SJSA1 (cell line): Measurements from ENCODE around the gene BACH2. TPM values are rescaled to one million over a fixed set of nuclear protein-coding genes. Genes with fewer than 3 reads are reported as not detected.

Experiments
- DNase-seq, 2 experiments: peaks; one replicate each; pipeline ENCODE4 v3.0.0-alpha.2; 2015 to 2020; ENCODE audit warnings: low spot score in 2 of 2, low read depth in 1 of 2
- H3K27ac ChIP-seq: fragments of 250-450 bp; sonication (Bioruptor Pico); 2 replicates; pipeline ENCODE4 v1.5.1; 2020; ENCODE audit warnings: mild to moderate bottlenecking, moderate library complexity
- H3K27me3 ChIP-seq: fragments of 250-450 bp; sonication (Bioruptor Pico); replicated peaks from 2 replicates; pipeline ENCODE4 v1.5.1; 2020; ENCODE audit warnings: mild to moderate bottlenecking, moderate library complexity
- H3K36me3 ChIP-seq: fragments of 250-450 bp; sonication (Bioruptor Pico); 2 replicates; pipeline ENCODE4 v1.5.1; 2020; ENCODE audit warnings: mild to moderate bottlenecking
- H3K4me1 ChIP-seq: fragments of 250-450 bp; sonication (Bioruptor Pico); replicated peaks from 2 replicates; pipeline ENCODE4 v1.6.1; 2021; ENCODE audit warnings: mild to moderate bottlenecking
- H3K4me3 ChIP-seq: fragments of 250-450 bp; sonication (Bioruptor Pico); 2 replicates; pipeline ENCODE4 v1.5.1; 2020; ENCODE audit warnings: mild to moderate bottlenecking
- H3K9me3 ChIP-seq: fragments of 250-450 bp; sonication (Bioruptor Pico); replicated peaks from 2 replicates; pipeline ENCODE4 v1.5.1; 2020; ENCODE audit warnings: mild to moderate bottlenecking
- total RNA-seq: library from RNA; depleted of rRNA; stranded (reverse); fragments of >200 nt; shearing (Covaris generic); gene quantifications from 2 replicates; pipeline ENCODE4 v1.2.3, GENCODE V29; 2014

BACH2 gene
- total RNA-seq, 1 experiment from 2014 or later: 1.3 TPM

DNA sequence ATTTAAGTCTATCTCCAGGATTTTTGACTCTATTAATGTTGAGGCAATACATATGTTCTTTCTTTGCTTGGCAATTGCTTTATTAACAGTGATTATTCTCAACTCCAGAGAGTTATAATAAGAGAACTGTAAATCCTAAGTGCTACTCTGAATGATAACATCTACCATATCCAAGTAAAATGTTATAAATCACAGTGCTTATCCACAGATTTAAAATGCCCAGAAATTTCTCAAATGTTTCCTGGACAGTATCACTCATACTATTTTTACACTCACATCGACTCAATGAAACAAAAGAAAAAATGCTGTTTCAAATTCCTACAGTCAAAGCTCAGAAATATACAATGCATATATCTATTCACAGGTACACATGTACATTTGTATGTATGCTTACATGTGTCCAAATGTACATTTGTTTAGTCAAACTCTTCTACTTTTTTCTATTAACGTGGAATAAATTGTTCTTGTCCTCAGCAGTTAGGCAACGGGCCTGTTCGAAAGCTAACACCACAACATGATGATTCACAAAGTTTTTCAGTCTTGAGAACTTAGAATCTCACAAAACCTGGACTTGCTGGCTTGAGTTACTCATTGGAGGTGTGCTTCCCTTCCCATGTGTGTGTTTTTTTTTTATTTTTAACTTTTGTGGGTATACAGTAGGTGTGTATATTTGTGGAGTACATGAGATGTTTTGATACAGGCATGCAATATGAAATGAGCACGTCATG lies 209.4 kb downstream of the BACH2 start:
- Histone ChIP-seq H3K9me3 (no peaks in the 10 kb centered on the region), H3K4me3 (no peak overlapping the region), H3K27ac (no peak overlapping the region), H3K27me3 (no peaks in the 10 kb centered on the region), H3K4me1 (peaks cover 24% of the 10 kb centered on the region), H3K36me3 (no peaks in the 10 kb centered on the region)
- no peak for DNase-seq

DNA sequence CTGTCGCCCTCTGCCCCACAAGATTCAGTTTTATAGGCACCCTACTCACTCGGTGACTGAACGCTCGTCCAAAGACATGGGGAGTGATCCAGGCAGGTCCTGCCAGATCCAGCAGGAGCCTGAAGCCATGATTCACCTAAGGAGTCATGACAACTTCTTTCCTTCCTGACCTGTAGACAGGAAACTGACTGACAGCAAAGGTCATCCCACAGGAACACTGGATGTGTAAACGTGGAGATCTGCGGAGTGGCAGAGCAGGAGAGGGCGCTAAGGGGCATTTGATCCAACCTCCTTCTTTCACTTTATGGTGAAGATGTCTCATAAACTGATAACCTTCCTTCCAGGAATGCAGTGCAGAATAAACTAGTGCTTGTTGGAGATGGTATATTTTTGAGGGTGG lies 210.1 kb downstream of the BACH2 start:
- no peaks in the 10 kb centered on the region for H3K9me3 ChIP-seq
- no peaks in the 10 kb centered on the region for H3K36me3 ChIP-seq
- no peak overlapping the region for H3K27ac ChIP-seq
- no peak overlapping the region for H3K4me3 ChIP-seq
- peaks cover 25% of the 10 kb centered on the region for H3K4me1 ChIP-seq
- no peak for DNase-seq
- no peaks in the 10 kb centered on the region for H3K27me3 ChIP-seq

DNA sequence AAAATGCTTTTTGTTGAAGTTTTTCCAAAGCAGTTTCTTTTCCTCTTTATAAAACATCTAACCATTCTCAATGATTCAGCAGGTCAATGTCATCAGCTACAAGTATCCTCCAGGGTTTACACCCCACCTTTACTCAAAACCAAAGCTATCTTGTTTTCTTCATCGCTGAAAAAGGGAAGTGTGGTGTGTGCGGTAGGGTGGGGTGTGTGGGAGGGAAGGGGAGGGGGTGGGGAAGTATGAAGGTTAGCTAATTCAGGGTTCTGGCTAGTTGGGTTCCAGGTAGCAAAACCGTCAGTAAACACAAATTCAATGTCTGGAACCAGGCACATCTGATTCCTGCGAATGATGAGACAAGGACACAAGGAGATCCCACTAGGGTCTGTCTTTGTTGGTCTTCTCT lies 212.8 kb downstream of the BACH2 start:
- H3K4me3 ChIP-seq: no peak overlapping the region
- peaks cover 50% of the 10 kb centered on the region for H3K4me1 ChIP-seq
- no peak for DNase-seq
- H3K27ac ChIP-seq: no peak overlapping the region
- H3K36me3 ChIP-seq: no peaks in the 10 kb centered on the region
- H3K9me3 ChIP-seq: no peaks in the 10 kb centered on the region
- no peaks in the 10 kb centered on the region for H3K27me3 ChIP-seq

DNA sequence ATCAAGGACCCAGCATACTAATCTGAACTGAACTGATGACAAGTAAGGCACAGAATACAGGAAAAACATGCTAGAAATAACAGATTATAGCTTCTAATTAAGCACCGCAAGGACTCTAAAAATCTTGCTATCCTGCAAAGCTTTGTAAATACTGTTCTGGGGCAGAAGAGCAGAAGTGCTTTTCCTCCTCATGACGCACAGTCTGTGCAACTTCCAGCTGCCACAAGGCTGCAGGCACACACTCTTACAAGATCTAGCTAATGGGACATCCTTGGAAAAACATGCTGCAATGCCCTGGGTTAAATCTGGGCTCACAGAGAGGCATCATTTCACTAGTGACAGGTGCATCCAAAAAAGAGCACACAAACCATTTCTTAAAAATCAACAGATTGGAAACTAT lies 213.8 kb downstream of the BACH2 start:
- H3K4me3 ChIP-seq: no peak overlapping the region
- H3K27ac ChIP-seq: no peak overlapping the region
- H3K9me3 ChIP-seq: no peaks in the 10 kb centered on the region
- H3K27me3 ChIP-seq: no peaks in the 10 kb centered on the region
- no peaks in the 10 kb centered on the region for H3K36me3 ChIP-seq
- peaks cover 52% of the 10 kb centered on the region for H3K4me1 ChIP-seq
- no peak for DNase-seq

DNA sequence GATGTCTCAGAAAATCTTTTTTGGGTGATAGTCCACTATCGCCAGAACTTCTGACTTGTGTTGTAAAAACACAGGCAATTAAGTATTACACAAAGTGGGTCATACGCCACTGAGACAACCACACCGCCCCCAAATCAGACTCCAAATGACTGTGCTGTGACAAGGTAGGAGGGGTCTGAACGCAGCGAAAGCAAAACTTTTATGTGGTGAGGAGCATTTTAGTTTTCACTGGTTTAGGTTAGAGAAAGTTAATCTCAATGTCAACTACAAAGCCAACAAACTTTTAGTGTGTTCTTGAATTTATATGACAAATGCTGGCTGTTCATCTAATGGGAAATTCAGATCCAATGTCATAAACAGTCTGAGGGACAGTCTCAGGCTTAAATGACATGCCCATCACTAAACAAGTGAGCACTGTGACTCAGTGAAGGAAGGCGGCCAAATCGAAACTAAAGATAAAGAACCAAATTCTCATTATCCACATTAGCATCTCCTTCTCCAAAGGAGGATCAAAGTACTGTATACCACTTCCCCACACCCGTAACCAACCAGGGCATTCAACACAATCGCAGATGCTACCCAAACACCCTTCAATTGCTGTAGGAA lies 215.7 kb downstream of the BACH2 start:
- Histone ChIP-seq H3K27me3 (no peaks in the 10 kb centered on the region), H3K9me3 (no peaks in the 10 kb centered on the region), H3K36me3 (no peaks in the 10 kb centered on the region), H3K27ac (no peak overlapping the region), H3K4me1 (peaks cover 36% of the 10 kb centered on the region), H3K4me3 (no peak overlapping the region)
- no peak for DNase-seq

DNA sequence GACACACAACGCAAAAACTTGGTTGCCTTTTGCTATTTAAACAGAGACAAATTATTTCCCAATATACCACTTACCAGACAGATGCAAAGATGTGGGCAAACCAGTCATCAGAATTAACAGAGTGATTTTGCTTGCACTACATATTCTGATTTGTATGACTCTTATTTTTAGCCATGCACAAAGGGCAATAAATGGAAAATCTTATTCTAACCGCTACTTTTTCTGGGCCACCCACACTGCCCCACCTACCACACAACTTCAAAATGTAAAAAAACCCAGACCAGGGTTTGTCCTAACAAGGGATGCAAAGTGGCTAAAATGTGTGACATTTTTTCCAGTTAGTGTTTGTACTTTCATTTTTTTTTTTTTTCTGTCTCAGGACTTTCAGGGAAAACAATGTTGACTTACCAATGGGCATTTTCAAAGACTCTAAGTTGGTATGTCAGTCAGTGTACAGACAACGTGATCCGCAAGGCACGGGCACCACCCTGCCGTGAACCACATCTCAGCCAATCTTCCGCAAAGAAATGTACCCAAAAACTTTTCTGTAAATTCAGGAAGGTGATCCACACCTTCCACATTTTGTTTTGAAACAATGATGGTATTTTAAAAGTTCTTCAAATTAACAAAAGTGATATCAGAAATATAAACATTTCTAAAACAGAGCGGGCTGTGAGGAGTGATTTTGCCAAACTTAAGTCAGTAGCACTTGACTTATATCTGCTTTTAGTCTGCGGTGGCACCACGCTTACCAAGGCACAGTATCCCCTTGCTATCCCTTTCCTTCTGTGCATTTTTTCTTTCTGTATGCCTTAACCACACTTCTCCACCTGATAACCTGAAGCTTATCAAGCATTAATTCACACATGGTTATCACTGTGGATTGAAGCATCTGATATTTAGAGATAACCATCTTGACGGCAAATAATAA lies 216.8 kb downstream of the BACH2 start:
- peak overlapping the region; percentile 3; the same call in 1 of the 2 replicates for H3K4me3 ChIP-seq
- DNase-seq: peak; percentile 64 to 90
- peaks cover 39% of the 10 kb centered on the region for H3K4me1 ChIP-seq
- H3K27me3 ChIP-seq: no peaks in the 10 kb centered on the region
- no peaks in the 10 kb centered on the region for H3K9me3 ChIP-seq
- H3K27ac ChIP-seq: peak overlapping the region; percentile 79
- H3K36me3 ChIP-seq: no peaks in the 10 kb centered on the region

DNA sequence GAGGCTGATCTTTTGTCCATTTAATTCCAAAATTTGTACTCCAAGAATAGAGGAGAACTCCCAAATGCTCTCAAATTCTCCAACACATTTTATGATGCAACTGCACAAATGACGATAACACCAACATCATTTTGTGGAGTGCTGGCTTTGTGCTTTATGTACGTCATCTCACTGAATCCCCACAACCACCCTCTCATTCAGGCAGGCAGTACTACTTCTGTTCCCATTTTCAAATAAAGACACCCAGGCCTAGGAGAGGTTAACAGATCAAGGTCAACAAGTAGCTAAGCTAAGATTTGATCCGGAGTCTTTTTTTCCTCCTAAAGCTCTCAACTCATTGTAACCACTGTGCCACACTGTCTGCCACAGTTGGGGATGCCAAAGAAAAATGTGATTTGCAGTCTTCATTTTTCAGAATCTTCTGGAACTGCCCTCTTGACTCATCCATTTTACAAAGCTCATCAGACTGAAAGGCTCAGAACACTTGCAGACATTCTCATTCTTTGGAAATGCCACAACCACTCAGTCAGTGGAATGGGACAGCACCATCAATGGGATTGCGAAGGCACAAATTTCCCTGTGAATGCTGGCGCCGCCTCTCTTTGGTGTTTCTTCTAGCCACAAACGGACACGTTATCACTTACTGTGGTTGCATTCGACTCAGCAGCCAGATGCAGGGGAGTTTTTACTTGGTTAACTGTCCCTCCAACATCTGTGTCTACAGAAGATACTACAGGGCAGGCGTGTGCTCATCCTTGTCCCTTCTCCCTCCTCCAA lies 217.9 kb downstream of the BACH2 start:
- no peaks in the 10 kb centered on the region for H3K36me3 ChIP-seq
- H3K4me3 ChIP-seq: peak overlapping the region; percentile 3; the same call in 1 of the 2 replicates
- no peaks in the 10 kb centered on the region for H3K27me3 ChIP-seq
- peak overlapping the region; percentile 79 for H3K27ac ChIP-seq
- DNase-seq: peak; percentile 80 to 81
- no peaks in the 10 kb centered on the region for H3K9me3 ChIP-seq
- H3K4me1 ChIP-seq: peaks cover 50% of the 10 kb centered on the region

DNA sequence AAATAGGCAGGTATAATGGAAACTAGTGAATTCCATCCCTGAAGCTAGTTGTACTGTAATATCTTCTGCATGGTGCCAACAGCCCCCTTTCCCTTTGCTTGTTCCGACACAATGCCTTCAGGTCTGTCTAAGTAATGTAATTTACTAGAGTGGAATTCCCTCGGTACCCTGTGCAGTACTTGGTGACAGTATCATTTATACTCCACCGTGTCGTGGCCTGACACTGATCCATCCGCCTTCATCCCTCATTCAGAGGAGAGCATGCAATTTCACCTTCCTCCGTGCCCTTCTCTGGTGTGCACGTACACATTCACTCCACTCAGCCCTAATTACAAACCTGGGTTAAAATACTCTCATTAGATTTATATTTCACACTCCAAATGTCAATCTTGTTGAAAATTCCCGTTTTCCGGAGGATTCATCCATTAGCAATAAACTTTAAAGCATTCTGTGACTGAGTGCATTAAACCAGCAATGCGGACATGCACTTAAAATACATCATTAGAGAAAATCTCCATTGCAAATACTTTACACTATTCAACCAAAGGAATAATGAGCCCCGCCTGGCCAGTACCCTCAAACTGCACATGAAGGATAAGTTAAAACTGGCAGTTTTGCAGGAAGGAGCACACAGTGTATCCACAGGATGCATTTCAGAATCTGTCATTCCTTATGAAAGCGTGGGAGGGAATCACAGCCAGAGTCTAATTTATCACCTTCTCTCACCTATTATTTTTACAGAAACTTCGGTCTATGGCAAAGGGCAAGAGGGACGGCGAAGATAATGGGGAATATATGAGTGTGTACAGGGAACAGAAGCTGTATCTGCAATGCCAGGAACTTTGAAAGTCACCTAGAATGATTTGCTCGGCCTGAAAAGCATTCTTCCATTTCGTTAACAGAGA lies 219.9 kb downstream of the BACH2 start:
- no peak overlapping the region for H3K27ac ChIP-seq
- no peak overlapping the region for H3K4me3 ChIP-seq
- H3K9me3 ChIP-seq: no peaks in the 10 kb centered on the region
- H3K27me3 ChIP-seq: no peaks in the 10 kb centered on the region
- no peaks in the 10 kb centered on the region for H3K36me3 ChIP-seq
- peaks cover 60% of the 10 kb centered on the region for H3K4me1 ChIP-seq
- DNase-seq: no peak

DNA sequence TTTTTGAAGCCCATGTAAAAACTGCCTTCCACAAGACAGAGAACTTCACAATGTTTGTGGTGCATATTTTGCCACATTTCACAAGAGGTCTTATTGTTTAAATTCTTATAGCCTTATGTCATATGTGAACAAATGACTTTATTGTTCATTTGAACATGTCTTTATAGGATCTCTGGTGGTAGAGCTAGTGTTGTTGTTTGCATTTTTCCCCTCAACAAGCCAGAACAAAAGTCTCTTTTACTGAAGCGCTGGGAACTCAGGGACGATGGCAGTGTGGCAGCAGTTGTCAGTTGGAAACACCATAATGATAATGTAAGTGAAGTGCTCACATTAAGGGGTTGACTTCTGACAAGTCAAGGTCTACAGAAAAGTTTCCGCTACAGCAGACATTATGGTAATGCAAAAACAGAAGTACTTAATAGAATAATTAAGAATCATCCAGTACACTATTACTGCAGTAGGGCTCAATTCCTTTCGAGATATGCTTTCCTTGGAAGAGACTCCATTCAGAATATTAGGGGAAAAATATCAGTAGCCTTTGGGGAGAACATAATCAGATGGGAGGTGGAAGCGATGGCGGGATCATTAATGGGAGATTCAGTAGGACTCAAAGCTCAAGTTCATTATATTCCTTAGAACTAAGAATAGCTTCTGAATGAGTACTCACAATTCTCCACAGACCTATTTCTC lies 222.3 kb downstream of the BACH2 start:
- no peaks in the 10 kb centered on the region for H3K9me3 ChIP-seq
- no peaks in the 10 kb centered on the region for H3K27me3 ChIP-seq
- DNase-seq: peak in 1 of 2 experiments; percentile 65
- peak overlapping the region; percentile 57 for H3K27ac ChIP-seq
- no peaks in the 10 kb centered on the region for H3K36me3 ChIP-seq
- no peak overlapping the region for H3K4me3 ChIP-seq
- peaks cover 60% of the 10 kb centered on the region for H3K4me1 ChIP-seq

DNA sequence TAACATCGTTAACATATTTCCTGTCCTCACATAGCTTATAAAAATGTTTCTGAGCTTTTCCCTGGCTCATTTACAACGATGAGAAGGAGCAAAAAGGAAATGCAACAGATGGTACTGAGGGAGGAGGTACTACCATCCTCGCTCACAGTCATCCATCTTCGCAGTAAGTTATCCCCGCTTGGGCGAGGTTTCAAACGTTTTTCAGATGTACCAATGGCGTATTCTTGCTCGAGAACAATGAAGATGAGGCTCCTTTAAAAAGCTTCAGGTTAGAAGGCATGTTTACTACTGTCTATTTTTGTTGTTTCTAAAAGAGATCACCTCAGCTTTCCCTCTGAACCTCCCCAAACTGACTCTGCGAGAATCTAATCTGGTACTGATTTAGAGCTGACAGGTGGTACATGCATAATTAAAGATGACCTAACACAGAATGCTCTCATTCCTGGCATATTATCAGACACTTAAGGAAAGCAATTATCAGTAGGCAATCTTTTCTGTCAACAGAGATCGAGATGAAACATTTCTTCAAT lies 223.6 kb downstream of the BACH2 start:
- no peaks in the 10 kb centered on the region for H3K9me3 ChIP-seq
- DNase-seq: no peak
- H3K4me3 ChIP-seq: no peak overlapping the region
- H3K27ac ChIP-seq: no peak overlapping the region
- no peaks in the 10 kb centered on the region for H3K36me3 ChIP-seq
- H3K4me1 ChIP-seq: peaks cover 60% of the 10 kb centered on the region
- no peaks in the 10 kb centered on the region for H3K27me3 ChIP-seq

DNA sequence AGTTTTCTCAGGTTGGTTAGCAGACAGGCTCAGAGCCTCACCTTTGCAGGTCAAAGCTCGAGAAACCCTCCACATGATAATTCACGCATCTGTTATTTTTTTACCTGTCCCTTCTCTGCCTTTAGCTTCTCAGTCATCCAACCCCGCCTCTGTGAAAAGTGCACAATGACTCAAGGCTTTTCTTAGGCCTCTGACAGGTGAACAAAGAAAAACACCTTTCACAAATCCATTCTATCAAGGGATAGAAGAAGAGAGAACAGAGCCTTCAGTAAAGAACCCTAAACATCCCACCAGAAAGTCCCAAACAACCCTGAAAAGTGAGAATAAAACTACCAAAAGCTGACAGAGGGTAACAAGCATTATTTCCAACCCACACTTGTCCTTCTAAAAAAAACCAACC lies 224.1 kb downstream of the BACH2 start:
- Histone ChIP-seq H3K27ac (no peak overlapping the region), H3K27me3 (no peaks in the 10 kb centered on the region), H3K4me3 (no peak overlapping the region), H3K36me3 (no peaks in the 10 kb centered on the region), H3K9me3 (no peaks in the 10 kb centered on the region), H3K4me1 (peaks cover 64% of the 10 kb centered on the region)
- DNase-seq: no peak
